ENCODE results near the gene KDSR.

GRCh38 chr18:63344918-63345317, 22.1 kb downstream of the KDSR start:
- TF ChIP-seq CTCF (conservative IDR thresholded peaks at IDR 0.05) (no peak), EZH2 (IDR thresholded peaks at IDR 0.05; ENCODE audit: low read depth) (no peak)

All from PC-9 (cell line).